A549 (cell line): ENCODE measurements around the gene MTRF1L. TPM values are rescaled to one million over a fixed set of nuclear protein-coding genes. Genes with fewer than 3 reads are reported as not detected.
A peak's percentile ranks its signal among the peaks of the same experiment; 100 is the strongest.

ENCODE experiments used
- ATAC-seq, 2 experiments: fragments of 200-7000 bp in 1 of 2; fragments of >200 bp in 1 of 2; cut with Nextera tagmentation in 1 of 2; cut with Tn5 transposase in 1 of 2; 3 replicates each; pipeline versions ENCODE4 v1.8.0 to v1.9.1; 2018 to 2020; ENCODE audit warnings: mild to moderate bottlenecking in 1 of 2, moderate library complexity in 1 of 2
- CTCF ChIA-PET: fragments of 300-600 bp; sonication (Branson Sonifier 250); formaldehyde crosslinking; extraction: SDS; loops from one replicate; lab custom pipeline; 2021; ENCODE audit warnings: antibody characterized with exemption, inconsistent platforms; lab: Yijun Ruan, JAX
- POLR2A ChIA-PET: fragments of 350-600 bp; formaldehyde crosslinking; extraction: SDS; loops from one replicate; lab custom pipeline; 2021; ENCODE audit warnings: antibody characterized with exemption, inconsistent platforms; lab: Yijun Ruan, JAX
- DNase-seq, 2 experiments: peaks; one replicate each; pipeline versions ENCODE4 v3.0.0 to v3.0.0-alpha.2; 2011 to 2016; ENCODE audit warnings: low read depth in 1 of 2, low spot score in 1 of 2
- FAIRE-seq: peaks from 2 replicates; lab custom pipeline; 2011; peaks lifted over from hg19 to GRCh38; lab: Jason Lieb, UNC
- H3K27ac ChIP-seq, 2 experiments: fragments of >200 bp; sonication (Bioruptor Twin); formaldehyde crosslinking; 3 replicates each; pipeline ENCODE4 v1.5.1; 2016 to 2017
- H3K4me1 ChIP-seq: fragments of >200 bp; sonication (Bioruptor Twin); formaldehyde crosslinking; 3 replicates; pipeline ENCODE4 v1.6.1; 2016
- H3K4me2 ChIP-seq: fragments of >200 bp; sonication (Bioruptor Twin); formaldehyde crosslinking; 3 replicates; pipeline ENCODE4 v1.6.1; 2016
- H3K4me3 ChIP-seq: fragments of >200 bp; sonication (Bioruptor Twin); formaldehyde crosslinking; 3 replicates; pipeline ENCODE4 v1.5.1; 2016
- H3K9me3 ChIP-seq: fragments of >200 bp; sonication (Bioruptor Twin); formaldehyde crosslinking; 3 replicates; pipeline ENCODE4 v1.6.1; 2016
- BHLHE40 ChIP-seq: IDR thresholded peaks from 2 replicates; pipeline ENCODE4 v1.6.1; 2012; ENCODE audit warnings: low read depth, low read length, inconsistent platforms
- CTCF ChIP-seq: fragments of >200 bp; sonication (Bioruptor Twin); formaldehyde crosslinking; IDR thresholded peaks from 3 replicates; pipeline ENCODE4 v1.5.1; 2016
- ELK1 ChIP-seq: fragments of 150-350 bp; IDR thresholded peaks from 2 replicates; pipeline ENCODE4 v1.6.1; 2014; ENCODE audit warnings: low read depth, mild to moderate bottlenecking, low read length
- FOSB ChIP-seq: fragments of 250-450 bp; sonication (Bioruptor Pico); IDR thresholded peaks from 2 replicates; pipeline ENCODE4 v1.5.0; 2020; ENCODE audit warnings: mild to moderate bottlenecking, moderate library complexity
- HOXA7 ChIP-seq: fragments of 250-450 bp; sonication (Bioruptor Pico); IDR thresholded peaks from 2 replicates; pipeline ENCODE4 v1.5.0; 2020; ENCODE audit warnings: mild to moderate bottlenecking, moderate library complexity
- JUN ChIP-seq, 2 experiments: fragments of >200 bp; sonication (Bioruptor Twin); formaldehyde crosslinking; IDR thresholded peaks; 2 replicates in 1 of 2; 3 replicates in 1 of 2; pipeline ENCODE4 v1.6.1; 2016 to 2017
- JUNB ChIP-seq: fragments of >200 bp; sonication (Bioruptor Twin); formaldehyde crosslinking; IDR thresholded peaks from 2 replicates; pipeline ENCODE4 v1.6.1; 2016
- KDM5A ChIP-seq: fragments of 200-600 bp; sonication (generic); IDR thresholded peaks from 2 replicates; pipeline ENCODE4 v1.6.1; 2016; ENCODE audit warnings: antibody characterized with exemption, mild to moderate bottlenecking
- MAFK ChIP-seq: fragments of 450-650 bp; IDR thresholded peaks from 2 replicates; pipeline ENCODE4 v1.6.1; 2014; ENCODE audit not compliant: partially characterized antibody
- MAZ ChIP-seq: fragments of 150-350 bp; IDR thresholded peaks from 2 replicates; pipeline ENCODE4 v1.6.1; 2014; ENCODE audit warnings: antibody characterized with exemption, low read depth, low read length, borderline replicate concordance
- NFE2L2 ChIP-seq: fragments of 150-350 bp; conservative IDR thresholded peaks from 2 replicates; pipeline ENCODE4 v1.6.1; 2014; ENCODE audit warnings: low read length
- NR3C1 ChIP-seq: fragments of >200 bp; sonication (Bioruptor Twin); formaldehyde crosslinking; IDR thresholded peaks from 3 replicates; pipeline ENCODE4 v1.6.1; 2017
- PBX3 ChIP-seq: IDR thresholded peaks from 2 replicates; pipeline ENCODE4 v1.6.1; 2012
- RAD21 ChIP-seq, 2 experiments: fragments of >200 bp in 1 of 2; sonication (Bioruptor Twin) in 1 of 2; formaldehyde crosslinking in 1 of 2; IDR thresholded peaks in 1 of 2; conservative IDR thresholded peaks in 1 of 2; 2 replicates in 1 of 2; 3 replicates in 1 of 2; pipeline ENCODE4 v1.6.1; 2012 to 2018; ENCODE audit warnings: inconsistent platforms in 1 of 2
- RCOR1 ChIP-seq: fragments of 150-350 bp; IDR thresholded peaks from 2 replicates; pipeline ENCODE4 v1.6.1; 2014; ENCODE audit warnings: antibody characterized with exemption, low read length, low read depth
- RNF2 ChIP-seq: fragments of 200-600 bp; sonication (generic); IDR thresholded peaks from 2 replicates; pipeline ENCODE4 v1.6.1; 2016; ENCODE audit warnings: low read depth, mild to moderate bottlenecking, antibody characterized with exemption, moderate library complexity, borderline replicate concordance
- SMC3 ChIP-seq: fragments of >200 bp; sonication (Bioruptor Twin); formaldehyde crosslinking; IDR thresholded peaks from 3 replicates; pipeline ENCODE4 v1.6.1; 2018; ENCODE audit warnings: inconsistent platforms
- TP53 ChIP-seq: fragments of 250-450 bp; sonication (Bioruptor Pico); IDR thresholded peaks from 2 replicates; pipeline ENCODE4 v1.5.0; 2021; ENCODE audit warnings: mild to moderate bottlenecking, moderate library complexity
- WGBS: methylation state at CpG from one replicate; pipeline ENCODE4 v1.1.6; 2017; ENCODE audit errors: missing lambda C conversion rate; 5-methylcytosine and 5-hydroxymethylcytosine counted together
- polyA plus RNA-seq, 4 experiments: library from polyadenylated mRNA; depleted of rRNA in 3 of 4; stranded (reverse); fragments of >200 nt; fragmentation: RNase III in 1 of 4; extraction: RNeasy Plus Mini Kit Qiagen cat#74134 plus additional on column Dnase treatment in 1 of 4; gene quantifications; 2 replicates in 3 of 4; 3 replicates in 1 of 4; pipeline ENCODE4 v1.2.3, GENCODE V29; 2011 to 2017

The MTRF1L gene
- polyA plus RNA-seq, 2 of the 4 experiments (the other 2 are of a cell fraction), result 14.3 to 22.6 TPM

- WGBS, result 31% methylated on average over 7 of the region's 7 CpGs
- Histone ChIP-seq H3K4me3 (no peak overlapping the region), H3K9me3 (no peaks in the 10 kb centered on the region), H3K27ac (no peak overlapping the region), H3K4me1 (peaks cover 11% of the 10 kb centered on the region; the same call in 1 of the 3 replicates), H3K4me2 (peak overlapping the region; percentile 46)
- peak; percentile 15 to 44 for DNase-seq
- 0 out of 6 replicates have a peak, but pooled peaks of 1 of the 2 experiments have one; percentile 52 for ATAC-seq
- no peak for FAIRE-seq
- POLR2A ChIA-PET, result no interaction called here
- CTCF ChIA-PET, result interaction anchor here (0.7 to 2.6 kb wide), 11 partner anchors 9 to 1879 kb away, joined by 3 to 15 read pairs (median 3); no protein-coding TSS in a partner anchor
- peak; percentile 53; the same call in 2 of the 3 replicates for TF ChIP-seq SMC3
- TF ChIP-seq RAD21 (conservative IDR thresholded peaks at IDR 0.05 in 1 of 2, IDR thresholded peaks at IDR 0.05 in 1 of 2), result peak; percentile 56 to 58; a peak in 4 of 5 replicates
- TF ChIP-seq CTCF, result peak; percentile 57
- TF ChIP-seq ELK1, result no peak
Measured at GRCh38 chr6:152952866-152953509, 49.5 kb downstream of the MTRF1L start.

- ChIA-PET CTCF (interaction anchor here (0.9 to 5.7 kb wide), 4 partner anchors 54 to 204 kb away, joined by 3 to 43 read pairs (median 3); no protein-coding TSS in a partner anchor), POLR2A (no interaction called here)
- Histone ChIP-seq H3K4me2 (no peak overlapping the region; the same call in 2 of the 3 replicates), H3K9me3 (no peaks in the 10 kb centered on the region), H3K4me1 (peaks cover 11% of the 10 kb centered on the region; the same call in 1 of the 3 replicates), H3K27ac (no peak overlapping the region), H3K4me3 (no peak overlapping the region)
- no peak for TF ChIP-seq CTCF
- no peak for TF ChIP-seq NR3C1
- no peak for TF ChIP-seq MAZ
- no peak for TF ChIP-seq BHLHE40
- no peak for TF ChIP-seq HOXA7
- TF ChIP-seq RCOR1, result no peak
- no peak for TF ChIP-seq JUN (IDR thresholded peaks at IDR 0.05)
- TF ChIP-seq JUNB, result no peak
- no peak for TF ChIP-seq FOSB
- no peak for TF ChIP-seq KDM5A
- 3% methylated on average over 1 of the region's 1 CpG for WGBS
- no peak for FAIRE-seq
- no peak for DNase-seq
- ATAC-seq, result no peak
Measured at GRCh38 chr6:152952045-152952444, 50.5 kb downstream of the MTRF1L start.

GRCh38 chr6:152950240-152950639 is 52.3 kb downstream of the MTRF1L start:
- no peak overlapping the region for H3K4me3 ChIP-seq
- DNase-seq, result no peak
- 56% methylated on average over 3 of the region's 3 CpGs for WGBS
- TF ChIP-seq MAFK (peak; percentile 19), TP53 (CRISPR knock-in tag) (no peak), NFE2L2 (no peak), KDM5A (no peak), PBX3 (no peak), RNF2 (no peak)
- H3K4me1 ChIP-seq, result peaks cover 11% of the 10 kb centered on the region; the same call in 1 of the 3 replicates
- no peak overlapping the region for H3K27ac ChIP-seq
- no peak overlapping the region for H3K4me2 ChIP-seq
- no peak for ATAC-seq
- H3K9me3 ChIP-seq, result no peaks in the 10 kb centered on the region
- no peak for FAIRE-seq
- POLR2A ChIA-PET, result no interaction called here
- CTCF ChIA-PET, result interaction anchor here (1.4 to 5.7 kb wide), 2 partner anchors 52 to 202 kb away, joined by 3 to 43 read pairs; no protein-coding TSS in a partner anchor
